ENCODE measurements around the gene ZNF423.

The ZNF423 gene

GRCh38 chr16:49743658-49744057 lies 112.3 kb downstream of the ZNF423 start:
- Histone ChIP-seq H3K9me3 (ENCODE audit: severe bottlenecking) (no peaks in the 10 kb centered on the region), H3K27me3 (ENCODE audit: insufficient read depth, low read depth, severe bottlenecking) (no peaks in the 10 kb centered on the region), H3K36me3 (no peaks in the 10 kb centered on the region), H3K27ac (no peak overlapping the region), H3K4me3 (ENCODE audit: low read depth, low read length) (no peak overlapping the region)
- DNase-seq, result no peak
- no peak for TF ChIP-seq CTCF (IDR thresholded peaks at IDR 0.05; ENCODE audit: low read depth, low read length)

GRCh38 chr16:49743203-49743464 lies 112.8 kb downstream of the ZNF423 start:
- Histone ChIP-seq H3K36me3 (no peaks in the 10 kb centered on the region), H3K9me3 (ENCODE audit: severe bottlenecking) (no peaks in the 10 kb centered on the region), H3K4me3 (ENCODE audit: low read depth, low read length) (no peak overlapping the region), H3K27ac (no peak overlapping the region), H3K27me3 (ENCODE audit: insufficient read depth, low read depth, severe bottlenecking) (no peaks in the 10 kb centered on the region)
- TF ChIP-seq CTCF (IDR thresholded peaks at IDR 0.05; ENCODE audit: low read depth, low read length), result no peak
- no peak for DNase-seq

GRCh38 chr16:49742428-49743202 lies 113.3 kb downstream of the ZNF423 start:
- no peaks in the 10 kb centered on the region for H3K36me3 ChIP-seq
- no peak overlapping the region for H3K27ac ChIP-seq
- no peak for DNase-seq
- TF ChIP-seq CTCF (IDR thresholded peaks at IDR 0.05; ENCODE audit: low read depth, low read length), result no peak
- no peak overlapping the region for H3K4me3 ChIP-seq (ENCODE audit: low read depth, low read length)
- H3K9me3 ChIP-seq (ENCODE audit: severe bottlenecking), result no peaks in the 10 kb centered on the region
- H3K27me3 ChIP-seq (ENCODE audit: insufficient read depth, low read depth, severe bottlenecking), result no peaks in the 10 kb centered on the region

GRCh38 chr16:49740256-49740655 lies 115.7 kb downstream of the ZNF423 start:
- Histone ChIP-seq H3K27ac (no peak overlapping the region), H3K27me3 (ENCODE audit: insufficient read depth, low read depth, severe bottlenecking) (no peaks in the 10 kb centered on the region), H3K36me3 (no peaks in the 10 kb centered on the region), H3K4me3 (ENCODE audit: low read depth, low read length) (no peak overlapping the region), H3K9me3 (ENCODE audit: severe bottlenecking) (no peaks in the 10 kb centered on the region)
- DNase-seq, result no peak
- TF ChIP-seq CTCF (IDR thresholded peaks at IDR 0.05; ENCODE audit: low read depth, low read length), result no peak

GRCh38 chr16:49739381-49739780 lies 116.5 kb downstream of the ZNF423 start:
- peak; percentile 40 for DNase-seq
- Histone ChIP-seq H3K27me3 (ENCODE audit: insufficient read depth, low read depth, severe bottlenecking) (no peaks in the 10 kb centered on the region), H3K4me3 (ENCODE audit: low read depth, low read length) (no peak overlapping the region), H3K36me3 (no peaks in the 10 kb centered on the region), H3K9me3 (ENCODE audit: severe bottlenecking) (no peaks in the 10 kb centered on the region), H3K27ac (no peak overlapping the region)
- peak; percentile 48 for TF ChIP-seq CTCF (IDR thresholded peaks at IDR 0.05; ENCODE audit: low read depth, low read length)

- TF ChIP-seq CTCF (IDR thresholded peaks at IDR 0.05; ENCODE audit: low read depth, low read length), result no peak
- Histone ChIP-seq H3K27ac (no peak overlapping the region), H3K36me3 (no peaks in the 10 kb centered on the region), H3K27me3 (ENCODE audit: insufficient read depth, low read depth, severe bottlenecking) (no peaks in the 10 kb centered on the region), H3K9me3 (ENCODE audit: severe bottlenecking) (no peaks in the 10 kb centered on the region), H3K4me3 (ENCODE audit: low read depth, low read length) (no peak overlapping the region)
- no peak for DNase-seq
Observed at GRCh38 chr16:49738832-49739231, 117.1 kb downstream of the ZNF423 start.
